Stimulated activated memory B cell treated with anti-CD40 and anti-IgM and Interleukin-4, amounts not matched to agents 10 μg/mL and 1 μg/mL and 100 μg/mL, for 72 hours (primary cell): Measurements from ENCODE around the gene GPR141.
"Not testable (repeated sequence)": the region's sequence is repeated elsewhere in the genome, so short reads cannot be mapped to it uniquely, and the experiment has no call there.

Source experiments
- ATAC-seq: fragments of 150-1000 bp; cut with Tn5 transposase; 2 replicates; pipeline ENCODE4 v1.10.0; 2021
- H3K27ac Mint-ChIP-seq: one replicate; pipeline ENCODE4 v1.8.0; 2022; ENCODE audit warnings: mild to moderate bottlenecking, mixed read lengths
- H3K27me3 Mint-ChIP-seq: one replicate; pipeline ENCODE4 v1.8.0; 2022; ENCODE audit warnings: mixed read lengths
- H3K36me3 Mint-ChIP-seq: one replicate; pipeline ENCODE4 v1.8.0; 2022; ENCODE audit warnings: mixed read lengths
- H3K4me1 Mint-ChIP-seq: one replicate; pipeline ENCODE4 v1.8.0; 2022; ENCODE audit warnings: mixed read lengths
- H3K4me3 Mint-ChIP-seq: one replicate; pipeline ENCODE4 v1.8.0; 2022; ENCODE audit warnings: mild to moderate bottlenecking, moderate library complexity, mixed read lengths
- H3K9me3 Mint-ChIP-seq: one replicate; pipeline ENCODE4 v1.8.0; 2022; ENCODE audit warnings: mixed read lengths

Gene GPR141

GRCh38 chr7:37670436-37670835, 13.1 kb upstream of the GPR141 start:
- peaks cover 55% of the 10 kb centered on the region for H3K27me3 Mint-ChIP-seq
- no peaks in the 10 kb centered on the region for H3K36me3 Mint-ChIP-seq
- ATAC-seq: no peak
- no peaks in the 10 kb centered on the region for H3K4me1 Mint-ChIP-seq
- no peaks in the 10 kb centered on the region for H3K9me3 Mint-ChIP-seq
- no peak overlapping the region for H3K27ac Mint-ChIP-seq
- H3K4me3 Mint-ChIP-seq: no peak overlapping the region

DNA sequence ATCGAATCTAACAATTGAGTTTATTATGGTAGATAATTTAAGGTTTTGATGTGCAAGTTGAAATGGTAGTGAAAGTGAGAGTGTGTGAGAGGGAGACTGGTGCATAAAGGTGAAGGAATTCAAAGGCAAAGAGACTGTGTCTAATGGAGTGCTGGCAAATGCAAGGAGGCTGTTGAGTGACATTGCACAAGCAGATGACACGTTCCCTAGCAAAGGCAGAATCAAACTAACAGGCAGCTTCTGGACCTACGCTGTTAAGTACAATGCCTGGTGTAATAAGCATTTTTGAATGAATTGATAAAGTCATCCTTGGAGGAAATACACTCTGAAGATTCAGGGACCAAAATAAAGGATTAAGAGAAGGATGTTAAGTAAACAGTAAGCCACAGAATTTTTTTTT, 11.7 kb upstream of the GPR141 start:
- Mint-ChIP-seq H3K4me1 (no peaks in the 10 kb centered on the region), H3K27me3 (peaks cover 63% of the 10 kb centered on the region), H3K36me3 (peaks cover 2% of the 10 kb centered on the region), H3K27ac (no peak overlapping the region), H3K4me3 (no peak overlapping the region), H3K9me3 (peaks cover 2% of the 10 kb centered on the region)
- no peak for ATAC-seq

DNA sequence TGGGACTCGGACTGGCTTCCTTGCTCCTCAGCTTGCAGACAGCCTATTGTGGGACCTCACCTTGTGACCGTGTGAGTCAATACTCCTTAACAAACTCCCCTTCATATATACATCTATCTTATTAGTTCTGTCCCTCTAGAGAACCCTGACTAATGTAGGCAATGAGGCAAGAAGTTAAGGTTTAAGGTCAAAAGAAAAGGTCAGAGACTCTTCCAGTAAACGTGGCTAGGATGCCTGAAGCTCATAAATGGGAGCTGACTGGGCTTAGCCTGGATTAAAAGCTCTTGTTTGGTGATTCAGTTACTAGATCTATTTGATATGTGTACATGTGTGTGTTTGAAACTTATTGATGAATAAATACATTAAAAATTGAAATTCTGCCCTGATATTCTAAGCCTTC, 10.6 kb upstream of the GPR141 start:
- H3K27me3 Mint-ChIP-seq: peaks cover 68% of the 10 kb centered on the region
- H3K4me1 Mint-ChIP-seq: no peaks in the 10 kb centered on the region
- no peak for ATAC-seq
- no peak overlapping the region for H3K27ac Mint-ChIP-seq
- H3K9me3 Mint-ChIP-seq: peaks cover 4% of the 10 kb centered on the region
- peaks cover 6% of the 10 kb centered on the region for H3K36me3 Mint-ChIP-seq
- no peak overlapping the region for H3K4me3 Mint-ChIP-seq

- peaks cover 68% of the 10 kb centered on the region for H3K27me3 Mint-ChIP-seq
- no peak overlapping the region for H3K27ac Mint-ChIP-seq
- H3K4me1 Mint-ChIP-seq: no peaks in the 10 kb centered on the region
- H3K9me3 Mint-ChIP-seq: peaks cover 4% of the 10 kb centered on the region
- ATAC-seq: no peak
- H3K4me3 Mint-ChIP-seq: no peak overlapping the region
- peaks cover 6% of the 10 kb centered on the region for H3K36me3 Mint-ChIP-seq
Measured at GRCh38 chr7:37673523-37673922, 10.0 kb upstream of the GPR141 start.

DNA sequence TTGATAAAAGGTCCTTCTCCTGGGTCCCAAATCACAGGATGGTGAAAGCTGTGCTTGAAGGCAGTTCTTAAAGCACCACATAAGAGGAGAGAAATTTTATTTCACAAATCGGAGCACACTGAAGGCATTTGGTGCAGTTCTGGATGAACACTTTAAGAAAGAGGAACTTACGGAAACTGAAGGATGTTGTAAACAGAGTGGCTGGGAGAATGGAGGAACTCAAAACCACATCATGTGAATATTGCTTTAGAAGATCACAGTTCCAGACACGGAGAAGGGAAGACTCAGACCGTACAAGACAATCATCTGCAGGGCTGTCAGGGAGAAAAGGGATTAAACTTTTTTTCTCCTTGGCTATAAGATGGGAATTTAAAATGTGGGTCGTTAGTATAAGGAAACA, 9.0 kb upstream of the GPR141 start:
- peaks cover 68% of the 10 kb centered on the region for H3K27me3 Mint-ChIP-seq
- ATAC-seq: no peak
- H3K27ac Mint-ChIP-seq: no peak overlapping the region
- no peak overlapping the region for H3K4me3 Mint-ChIP-seq
- H3K9me3 Mint-ChIP-seq: peaks cover 4% of the 10 kb centered on the region
- peaks cover 6% of the 10 kb centered on the region for H3K36me3 Mint-ChIP-seq
- no peaks in the 10 kb centered on the region for H3K4me1 Mint-ChIP-seq

DNA sequence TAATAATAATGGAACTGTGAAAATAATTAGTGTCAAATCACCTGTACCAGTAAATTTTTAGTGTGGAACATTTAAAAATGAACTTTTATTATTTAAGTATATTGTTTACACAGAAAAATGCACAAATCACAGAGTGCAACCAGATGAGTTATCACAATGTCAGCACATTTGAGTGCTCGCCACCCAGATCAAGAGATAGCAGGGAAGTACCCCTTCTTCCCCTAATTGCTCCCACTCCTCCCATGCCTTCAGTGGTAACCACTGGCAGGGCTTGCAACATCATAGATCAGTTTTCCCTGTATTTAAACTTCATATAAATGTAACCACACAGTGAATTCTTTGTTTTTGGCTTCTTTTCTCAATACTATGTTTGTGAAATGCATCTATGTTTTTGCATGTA, 7.8 kb upstream of the GPR141 start:
- peaks cover 6% of the 10 kb centered on the region for H3K36me3 Mint-ChIP-seq
- H3K27me3 Mint-ChIP-seq: peaks cover 73% of the 10 kb centered on the region
- H3K4me1 Mint-ChIP-seq: no peaks in the 10 kb centered on the region
- peaks cover 4% of the 10 kb centered on the region for H3K9me3 Mint-ChIP-seq
- no peak overlapping the region for H3K27ac Mint-ChIP-seq
- ATAC-seq: no peak
- no peak overlapping the region for H3K4me3 Mint-ChIP-seq

DNA sequence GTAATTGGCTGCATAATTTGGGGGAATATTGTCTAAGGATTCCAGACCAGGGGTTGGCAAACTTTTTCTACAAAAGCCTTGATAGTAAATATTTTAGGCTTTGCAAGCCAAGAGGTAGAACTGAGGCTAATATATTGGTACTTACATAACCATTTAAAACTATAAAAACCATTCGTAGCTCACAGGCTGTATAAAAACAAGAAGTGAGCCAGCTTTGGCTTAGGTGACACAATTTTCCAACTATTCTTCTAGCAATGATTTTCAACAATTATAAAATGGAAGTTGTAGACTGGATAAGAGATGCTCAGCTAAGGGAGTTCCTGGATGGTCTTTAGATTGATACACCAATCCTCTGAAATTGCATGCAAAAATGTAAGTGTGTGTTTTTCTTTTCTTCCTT, 1.4 kb downstream of the GPR141 start:
- H3K4me1 Mint-ChIP-seq: peaks cover 26% of the 10 kb centered on the region

DNA sequence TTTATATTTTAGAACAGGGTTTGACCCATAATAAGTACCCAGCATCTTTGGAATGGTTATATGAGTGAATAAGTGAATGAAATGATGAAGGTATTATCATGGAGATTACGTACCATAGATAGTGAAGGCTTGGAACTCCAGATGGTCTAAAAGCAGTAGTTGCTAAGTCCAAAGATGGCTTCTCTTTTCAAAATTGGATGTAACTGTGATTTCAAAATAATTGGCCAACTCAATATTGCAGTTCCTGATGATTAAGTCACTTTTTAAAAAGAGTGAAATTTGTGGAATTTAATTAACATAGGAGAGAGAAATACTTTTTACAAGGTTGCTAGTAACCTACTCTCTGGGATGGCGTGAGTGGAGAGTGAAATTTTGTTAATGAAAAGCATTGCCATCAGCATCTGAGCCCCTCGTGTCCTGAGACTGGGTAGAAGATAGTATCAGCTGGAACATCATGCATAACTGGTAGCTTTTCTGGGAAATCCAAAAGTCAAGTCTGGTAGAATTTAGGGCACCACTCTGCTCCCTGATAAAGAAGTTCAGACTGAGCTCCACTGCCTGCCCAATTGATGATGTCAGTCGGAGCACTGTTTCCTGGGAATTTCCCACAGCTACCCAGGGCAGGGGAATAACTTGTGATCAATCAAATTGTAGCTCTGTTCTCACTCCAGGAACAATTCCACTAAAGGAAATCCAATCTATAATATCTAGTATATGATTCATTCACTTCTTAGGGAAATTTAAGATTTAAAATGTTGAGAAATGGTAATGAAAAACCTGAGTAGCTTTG, 3.2 kb downstream of the GPR141 start:
- no peaks in the 10 kb centered on the region for H3K36me3 Mint-ChIP-seq
- H3K4me3 Mint-ChIP-seq: no peak overlapping the region
- ATAC-seq: no peak
- H3K9me3 Mint-ChIP-seq: peaks cover 3% of the 10 kb centered on the region
- H3K27me3 Mint-ChIP-seq: peaks cover 59% of the 10 kb centered on the region
- peaks cover 25% of the 10 kb centered on the region for H3K4me1 Mint-ChIP-seq
- H3K27ac Mint-ChIP-seq: no peak overlapping the region

More for the DNA sequence above, 1.4 kb downstream of the GPR141 start:
- Mint-ChIP-seq H3K36me3 (no peaks in the 10 kb centered on the region), H3K9me3 (no peaks in the 10 kb centered on the region), H3K27ac (no peak overlapping the region), H3K4me3 (no peak overlapping the region), H3K27me3 (peaks cover 59% of the 10 kb centered on the region)
- no peak for ATAC-seq

- no peak overlapping the region for H3K27ac Mint-ChIP-seq
- ATAC-seq: no peak
- no peaks in the 10 kb centered on the region for H3K36me3 Mint-ChIP-seq
- H3K9me3 Mint-ChIP-seq: peaks cover 3% of the 10 kb centered on the region
- H3K4me3 Mint-ChIP-seq: no peak overlapping the region
- H3K4me1 Mint-ChIP-seq: peaks cover 10% of the 10 kb centered on the region
- peaks cover 85% of the 10 kb centered on the region for H3K27me3 Mint-ChIP-seq
Measured at GRCh38 chr7:37690206-37690605, 6.6 kb downstream of the GPR141 start.

DNA sequence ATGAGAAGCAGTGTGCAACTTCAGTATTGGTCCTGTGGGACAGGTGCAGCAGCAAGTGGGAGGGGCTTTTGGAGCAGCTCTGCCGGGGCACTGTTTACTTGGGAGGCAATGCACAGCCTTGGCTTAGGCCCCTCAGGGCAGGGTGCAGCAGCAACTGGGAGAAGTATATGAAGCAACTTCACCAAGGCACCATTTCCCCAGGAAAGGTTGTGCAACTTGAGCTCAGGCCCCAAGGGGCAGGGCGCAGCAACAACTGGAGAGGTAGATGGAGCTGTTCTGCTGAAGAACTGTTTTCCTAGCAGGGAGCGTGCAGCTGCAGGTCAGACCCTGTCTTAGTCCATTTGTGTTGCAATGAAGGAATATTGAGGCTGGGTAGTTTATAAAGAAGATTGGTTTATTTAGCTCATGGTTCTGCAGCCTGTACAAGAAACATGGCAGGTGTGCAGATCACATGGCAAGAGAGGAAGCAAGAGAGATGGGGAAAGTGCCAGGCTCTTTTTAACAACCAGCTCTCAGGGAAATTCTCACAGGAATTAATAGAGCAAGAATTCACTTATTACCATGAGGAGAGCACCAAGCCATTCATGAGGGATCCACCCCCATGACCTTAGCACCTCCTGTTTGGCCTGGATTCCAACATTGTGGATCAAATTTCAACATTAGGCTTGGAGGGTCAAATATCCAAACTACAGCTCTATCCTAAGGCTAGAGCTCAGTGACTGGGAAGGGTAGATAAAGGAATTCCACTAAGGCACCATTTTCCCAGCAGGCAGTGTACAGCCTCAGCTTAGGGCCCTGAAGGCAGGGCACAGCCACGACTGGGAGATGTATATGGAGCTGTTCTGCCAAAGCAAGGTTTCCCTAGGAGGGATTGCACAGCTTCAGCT, 10.9 kb downstream of the GPR141 start:
- Mint-ChIP-seq H3K4me3 (no peak overlapping the region), H3K9me3 (peaks cover 3% of the 10 kb centered on the region), H3K27ac (no peak overlapping the region), H3K27me3 (peaks cover 88% of the 10 kb centered on the region), H3K4me1 (peaks cover 10% of the 10 kb centered on the region), H3K36me3 (no peaks in the 10 kb centered on the region)
- ATAC-seq: no peak

- Mint-ChIP-seq H3K27ac (no peak overlapping the region), H3K27me3 (peaks cover 66% of the 10 kb centered on the region), H3K4me3 (no peak overlapping the region), H3K9me3 (no peaks in the 10 kb centered on the region), H3K4me1 (peaks cover 4% of the 10 kb centered on the region), H3K36me3 (no peaks in the 10 kb centered on the region)
- no peak for ATAC-seq
Measured at GRCh38 chr7:37698276-37698675, 14.7 kb downstream of the GPR141 start.

GRCh38 chr7:37698782-37699181, 15.2 kb downstream of the GPR141 start:
- ATAC-seq: no peak
- H3K9me3 Mint-ChIP-seq: no peaks in the 10 kb centered on the region
- no peaks in the 10 kb centered on the region for H3K36me3 Mint-ChIP-seq
- peaks cover 62% of the 10 kb centered on the region for H3K27me3 Mint-ChIP-seq
- H3K27ac Mint-ChIP-seq: no peak overlapping the region
- H3K4me3 Mint-ChIP-seq: no peak overlapping the region
- H3K4me1 Mint-ChIP-seq: peaks cover 8% of the 10 kb centered on the region

GRCh38 chr7:37701769-37702168, 18.2 kb downstream of the GPR141 start:
- ATAC-seq: no peak
- Mint-ChIP-seq H3K4me1 (peaks cover 8% of the 10 kb centered on the region), H3K27me3 (peaks cover 49% of the 10 kb centered on the region), H3K4me3 (no peak overlapping the region), H3K36me3 (no peaks in the 10 kb centered on the region), H3K9me3 (peaks cover 2% of the 10 kb centered on the region), H3K27ac (no peak overlapping the region)

GRCh38 chr7:37703361-37703760, 19.8 kb downstream of the GPR141 start:
- peaks cover 2% of the 10 kb centered on the region for H3K9me3 Mint-ChIP-seq
- no peaks in the 10 kb centered on the region for H3K36me3 Mint-ChIP-seq
- H3K4me3 Mint-ChIP-seq: no peak overlapping the region
- H3K27me3 Mint-ChIP-seq: peaks cover 46% of the 10 kb centered on the region
- peaks cover 8% of the 10 kb centered on the region for H3K4me1 Mint-ChIP-seq
- ATAC-seq: no peak
- H3K27ac Mint-ChIP-seq: no peak overlapping the region

DNA sequence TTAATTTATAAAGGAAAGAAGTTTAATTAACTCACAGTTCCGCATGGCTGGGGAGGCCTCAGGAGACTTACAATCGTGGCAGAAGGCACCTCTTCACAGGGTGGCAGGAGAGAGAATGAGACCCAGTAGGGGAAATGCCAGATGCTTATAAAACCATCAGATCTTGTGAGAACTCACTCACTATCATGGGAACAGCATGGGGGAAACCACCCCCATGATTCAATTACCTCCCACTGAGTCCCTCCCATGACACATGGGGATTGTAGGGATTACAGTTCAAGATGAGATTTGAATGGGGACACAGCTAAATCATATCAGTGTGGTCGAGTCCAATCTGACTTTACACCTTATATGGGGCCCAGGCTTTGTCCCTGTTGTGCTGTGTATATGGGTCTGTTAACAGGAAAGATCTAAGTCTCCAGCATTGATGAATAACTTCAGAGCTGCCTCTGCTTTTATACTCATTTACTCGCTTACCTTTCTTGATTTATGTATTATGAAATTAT, 20.8 kb downstream of the GPR141 start:
- H3K9me3 Mint-ChIP-seq, H3K4me3 Mint-ChIP-seq, H3K27ac Mint-ChIP-seq, ATAC-seq, H3K36me3 Mint-ChIP-seq, H3K4me1 Mint-ChIP-seq: not testable (repeated sequence)
- H3K27me3 Mint-ChIP-seq: peaks cover 41% of the 10 kb centered on the region
